Measurements from ENCODE around the gene FANCC.
A peak's percentile ranks its signal among the peaks of the same experiment; 100 is the strongest.

Gene FANCC

DNA sequence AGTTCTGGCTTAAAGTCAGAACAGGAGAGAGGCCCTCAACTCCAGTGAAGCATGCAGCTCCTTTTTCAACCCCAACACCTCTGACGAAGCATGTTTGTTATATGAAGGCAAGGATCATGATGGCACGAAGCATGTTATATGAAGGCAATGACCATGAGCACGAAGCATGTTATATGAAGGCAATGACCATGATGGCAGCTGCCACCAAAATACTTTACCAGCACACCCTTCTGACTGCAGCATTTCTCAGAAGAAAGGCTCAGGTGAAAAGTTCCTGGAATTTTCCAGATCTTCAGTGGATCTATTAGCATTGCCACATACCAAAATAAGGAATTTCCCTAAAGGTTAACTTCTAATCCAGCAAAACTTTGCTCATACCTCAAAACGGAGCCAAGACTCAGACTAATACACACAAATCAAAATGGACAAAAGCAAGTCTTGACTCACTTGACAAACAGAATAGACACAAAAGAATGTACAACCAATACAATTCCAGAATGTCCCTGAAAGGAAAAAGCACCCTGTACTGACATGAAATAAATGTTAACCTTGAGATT is 217.4 kb downstream of the FANCC start:
- H3K4me2 ChIP-seq: peak overlapping the region; percentile 81
- H3K27ac ChIP-seq: 0 out of 2 replicates have a peak overlapping the region, but pooled peaks have one; percentile 12

DNA sequence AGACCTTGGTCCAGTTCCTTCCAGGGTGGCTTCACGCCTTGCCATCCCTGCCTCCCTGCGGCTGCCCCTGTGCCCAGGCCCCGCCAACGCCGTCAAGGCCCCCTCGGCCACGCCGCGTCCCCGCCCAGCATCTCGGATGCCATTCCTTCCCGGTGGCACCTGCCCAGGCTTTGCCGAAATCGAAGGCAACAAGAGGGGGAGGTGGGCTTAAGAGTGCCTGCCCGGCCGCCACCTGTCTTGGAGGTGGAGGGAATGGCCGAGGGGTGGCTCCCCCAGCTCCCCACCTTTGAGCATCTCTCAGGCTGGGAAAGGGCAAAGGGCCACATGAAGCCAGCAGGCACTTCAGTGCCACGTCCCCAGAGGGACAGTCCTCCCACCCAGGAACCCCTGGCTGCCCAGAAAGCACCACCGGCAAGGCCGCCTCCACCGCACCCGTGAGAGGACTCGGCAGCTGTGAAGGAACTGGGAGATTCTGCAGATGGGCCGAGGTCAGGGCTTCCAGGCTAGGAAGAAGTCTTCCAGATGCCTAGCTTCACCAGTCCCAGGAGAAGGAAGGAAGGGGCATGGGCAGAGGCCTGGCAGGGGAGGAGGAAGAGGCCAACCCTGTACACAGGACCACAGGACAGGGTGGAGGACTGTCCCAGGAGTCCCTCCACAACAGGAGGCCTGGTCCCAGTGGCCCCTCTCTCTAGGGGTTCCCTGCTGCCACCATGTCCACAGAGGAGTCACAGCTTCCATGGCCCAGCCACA is 218.0 kb downstream of the FANCC start:
- Histone ChIP-seq H3K9me3 (no peaks in the 10 kb centered on the region), H3K27ac (0 out of 2 replicates have a peak overlapping the region, but pooled peaks have one; percentile 50), H3K4me3 (no peak overlapping the region), H3K9ac (no peak overlapping the region), H3K4me2 (peak overlapping the region; percentile 81), H3K27me3 (no peaks in the 10 kb centered on the region), H4K20me1 (no peaks in the 10 kb centered on the region), H3K36me3 (peaks cover 6% of the 10 kb centered on the region; the same call in 1 of the 2 replicates), H3K4me1 (peaks cover 48% of the 10 kb centered on the region)
- TF ChIP-seq Cebpa-rat (IDR thresholded peaks at IDR 0.05): no peak

More for the DNA sequence above, 217.4 kb downstream of the FANCC start:
- no peak overlapping the region for H3K9ac ChIP-seq
- H3K36me3 ChIP-seq: peaks cover 6% of the 10 kb centered on the region; the same call in 1 of the 2 replicates
- peaks cover 43% of the 10 kb centered on the region for H3K4me1 ChIP-seq
- no peaks in the 10 kb centered on the region for H4K20me1 ChIP-seq
- TF ChIP-seq Cebpa-rat (IDR thresholded peaks at IDR 0.05): no peak
- H3K9me3 ChIP-seq: no peaks in the 10 kb centered on the region
- no peak overlapping the region for H3K4me3 ChIP-seq
- H3K27me3 ChIP-seq: no peaks in the 10 kb centered on the region

- H3K4me1 ChIP-seq: peaks cover 52% of the 10 kb centered on the region
- no peaks in the 10 kb centered on the region for H4K20me1 ChIP-seq
- peak overlapping the region; percentile 40 for H3K9ac ChIP-seq
- peaks cover 6% of the 10 kb centered on the region; the same call in 1 of the 2 replicates for H3K36me3 ChIP-seq
- H3K9me3 ChIP-seq: no peaks in the 10 kb centered on the region
- no peak for TF ChIP-seq Cebpa-rat (IDR thresholded peaks at IDR 0.05)
- no peaks in the 10 kb centered on the region for H3K27me3 ChIP-seq
- peak overlapping the region; percentile 81 for H3K4me2 ChIP-seq
- H3K4me3 ChIP-seq: no peak overlapping the region
- H3K27ac ChIP-seq: peak overlapping the region; percentile 50
Observed at GRCh38 chr9:95098391-95098921, 219.1 kb downstream of the FANCC start.

- no peaks in the 10 kb centered on the region for H3K9me3 ChIP-seq
- H3K36me3 ChIP-seq: peaks cover 6% of the 10 kb centered on the region; the same call in 1 of the 2 replicates
- no peak for TF ChIP-seq Cebpa-rat (IDR thresholded peaks at IDR 0.05)
- H3K27me3 ChIP-seq: no peaks in the 10 kb centered on the region
- H3K27ac ChIP-seq: no peak overlapping the region
- no peaks in the 10 kb centered on the region for H4K20me1 ChIP-seq
- H3K4me1 ChIP-seq: peaks cover 64% of the 10 kb centered on the region
- no peak overlapping the region for H3K4me3 ChIP-seq
- H3K4me2 ChIP-seq: no peak overlapping the region
- no peak overlapping the region for H3K9ac ChIP-seq
Observed at GRCh38 chr9:95097279-95097678, 220.2 kb downstream of the FANCC start.

- H3K9ac ChIP-seq: no peak overlapping the region
- H3K36me3 ChIP-seq: peaks cover 6% of the 10 kb centered on the region; the same call in 1 of the 2 replicates
- peaks cover 69% of the 10 kb centered on the region for H3K4me1 ChIP-seq
- H3K4me3 ChIP-seq: no peak overlapping the region
- H3K27ac ChIP-seq: no peak overlapping the region
- peaks cover under 1% of the 10 kb centered on the region; the same call in 1 of the 2 replicates for H4K20me1 ChIP-seq
- no peaks in the 10 kb centered on the region for H3K27me3 ChIP-seq
- TF ChIP-seq Cebpa-rat (IDR thresholded peaks at IDR 0.05): no peak
- H3K4me2 ChIP-seq: no peak overlapping the region; the same call in 1 of the 2 replicates
- H3K9me3 ChIP-seq: no peaks in the 10 kb centered on the region
Observed at GRCh38 chr9:95096807-95097206, 220.7 kb downstream of the FANCC start.

DNA sequence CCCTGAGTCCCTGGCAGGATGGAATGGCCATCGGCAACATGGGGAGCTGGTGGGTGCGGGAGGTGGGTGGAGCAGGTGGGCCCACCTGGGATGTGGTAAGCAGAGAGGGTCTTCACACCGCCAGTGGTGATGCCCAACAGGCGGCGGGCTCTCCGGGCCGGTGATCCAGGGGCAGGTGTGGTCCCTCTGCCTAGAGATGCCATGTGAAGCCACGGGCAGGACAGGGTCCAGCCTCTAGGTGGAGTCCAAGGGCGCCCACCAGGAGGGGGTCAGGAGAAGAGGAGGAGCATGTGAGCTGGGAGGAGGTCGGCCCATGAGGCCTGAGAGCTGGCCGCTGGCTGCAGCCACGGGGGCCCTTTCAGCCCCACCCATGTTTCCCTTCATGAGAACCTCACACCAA is 221.1 kb downstream of the FANCC start:
- H3K4me1 ChIP-seq: peaks cover 73% of the 10 kb centered on the region
- peaks cover 5% of the 10 kb centered on the region for H4K20me1 ChIP-seq

GRCh38 chr9:95095641-95096355 is 221.7 kb downstream of the FANCC start:
- no peak overlapping the region for H3K9ac ChIP-seq
- no peak overlapping the region for H3K4me3 ChIP-seq
- H3K4me1 ChIP-seq: peaks cover 79% of the 10 kb centered on the region
- H3K9me3 ChIP-seq: no peaks in the 10 kb centered on the region
- H3K36me3 ChIP-seq: peaks cover 3% of the 10 kb centered on the region; the same call in 1 of the 2 replicates
- no peak overlapping the region for H3K27ac ChIP-seq
- H3K27me3 ChIP-seq: no peaks in the 10 kb centered on the region
- H4K20me1 ChIP-seq: peaks cover 10% of the 10 kb centered on the region
- peak overlapping the region; percentile 93; the same call in 1 of the 2 replicates for H3K4me2 ChIP-seq
- TF ChIP-seq Cebpa-rat (IDR thresholded peaks at IDR 0.05): no peak

More for the DNA sequence above, 221.1 kb downstream of the FANCC start:
- H3K4me2 ChIP-seq: no peak overlapping the region; the same call in 1 of the 2 replicates
- no peaks in the 10 kb centered on the region for H3K27me3 ChIP-seq
- H3K9me3 ChIP-seq: no peaks in the 10 kb centered on the region
- peaks cover 6% of the 10 kb centered on the region; the same call in 1 of the 2 replicates for H3K36me3 ChIP-seq
- no peak overlapping the region for H3K9ac ChIP-seq
- no peak overlapping the region for H3K4me3 ChIP-seq
- H3K27ac ChIP-seq: no peak overlapping the region
- TF ChIP-seq Cebpa-rat (IDR thresholded peaks at IDR 0.05): no peak

DNA sequence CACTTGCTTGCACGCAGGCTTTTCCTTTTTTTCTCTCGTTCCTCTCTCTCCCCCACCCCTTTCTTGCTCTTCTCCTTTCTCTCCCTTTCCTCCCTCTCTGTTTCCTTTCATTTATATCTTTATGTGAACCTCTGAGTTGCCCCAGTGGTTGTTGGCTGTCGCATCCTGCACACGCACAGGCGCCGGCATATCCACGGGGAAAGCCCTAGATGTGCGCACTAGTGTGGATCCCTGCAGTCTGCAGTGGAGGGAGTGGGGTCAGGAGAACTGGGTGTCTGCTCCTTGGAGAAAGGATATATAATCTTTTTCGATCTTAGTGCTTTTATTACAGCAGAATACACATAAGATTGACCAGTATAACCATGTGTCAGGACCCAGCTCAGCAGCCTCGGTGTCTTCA is 223.5 kb downstream of the FANCC start:
- Histone ChIP-seq H3K27me3 (no peaks in the 10 kb centered on the region), H4K20me1 (peaks cover 17% of the 10 kb centered on the region), H3K4me2 (peak overlapping the region; percentile 93), H3K9ac (no peak overlapping the region), H3K27ac (no peak overlapping the region), H3K4me1 (peaks cover 85% of the 10 kb centered on the region), H3K4me3 (no peak overlapping the region), H3K36me3 (no peaks in the 10 kb centered on the region), H3K9me3 (no peaks in the 10 kb centered on the region)
- TF ChIP-seq Cebpa-rat (IDR thresholded peaks at IDR 0.05): no peak

GRCh38 chr9:95093586-95093985 is 223.9 kb downstream of the FANCC start:
- no peaks in the 10 kb centered on the region for H3K36me3 ChIP-seq
- H3K4me3 ChIP-seq: no peak overlapping the region
- no peaks in the 10 kb centered on the region for H3K27me3 ChIP-seq
- H3K4me1 ChIP-seq: peaks cover 85% of the 10 kb centered on the region
- peak overlapping the region; percentile 93 for H3K4me2 ChIP-seq
- H3K27ac ChIP-seq: no peak overlapping the region; the same call in 1 of the 2 replicates
- H3K9me3 ChIP-seq: no peaks in the 10 kb centered on the region
- peaks cover 17% of the 10 kb centered on the region for H4K20me1 ChIP-seq
- H3K9ac ChIP-seq: peak overlapping the region; percentile 70; the same call in 1 of the 2 replicates
- no peak for TF ChIP-seq Cebpa-rat (IDR thresholded peaks at IDR 0.05)

Data from BLaER1 (cell line).